HFFc6 (cell line): Measurements from ENCODE around the gene NTSR1. TPM values are rescaled to one million over a fixed set of nuclear protein-coding genes. Genes with fewer than 3 reads are reported as not detected.

Source experiments
- DNase-seq: peaks from one replicate; pipeline ENCODE4 v3.0.0-alpha.2; 2018
- H3K27ac Mint-ChIP-seq: 2 replicates; pipeline ENCODE4 v1.8.0; 2020; ENCODE audit warnings: mild to moderate bottlenecking, mixed read lengths
- H3K27me3 Mint-ChIP-seq: 2 replicates; pipeline ENCODE4 v1.8.0; 2021; ENCODE audit warnings: mild to moderate bottlenecking, moderate library complexity, mixed read lengths; ENCODE audit not compliant: insufficient read depth
- H3K36me3 Mint-ChIP-seq: 2 replicates; pipeline ENCODE4 v1.8.0; 2021; ENCODE audit warnings: low read depth, mixed read lengths
- H3K4me1 Mint-ChIP-seq: 2 replicates; pipeline ENCODE4 v1.8.0; 2020; ENCODE audit warnings: low read depth, mixed read lengths
- H3K4me3 Mint-ChIP-seq: 2 replicates; pipeline ENCODE4 v1.8.0; 2020; ENCODE audit warnings: mild to moderate bottlenecking, moderate library complexity, mixed read lengths
- H3K9me3 Mint-ChIP-seq: 2 replicates; pipeline ENCODE4 v1.8.0; 2020; ENCODE audit warnings: mild to moderate bottlenecking, mixed read lengths
- total RNA-seq, 6 experiments: library from RNA; stranded (reverse); fragmentation: NEBNext Ultra II Directional; extraction: Animal tissue kit (Norgen Biotek cat#: 25700); gene quantifications; 2 replicates in 1 of 6; 3 replicates in 5 of 6; pipeline ENCODE4 v1.2.3, GENCODE V29; 2021
- TF ChIP-seq, protein P1 (sequence below): fragments of 200-600 bp; sonication (generic); IDR thresholded peaks from 2 replicates; pipeline ENCODE4 v1.5.0; 2021; ENCODE audit warnings: antibody characterized with exemption, mild to moderate bottlenecking

NTSR1 gene
- total RNA-seq, 6 experiments from 2014 or later: 3.1 to 6.5 (median 5.6) TPM

DNA sequence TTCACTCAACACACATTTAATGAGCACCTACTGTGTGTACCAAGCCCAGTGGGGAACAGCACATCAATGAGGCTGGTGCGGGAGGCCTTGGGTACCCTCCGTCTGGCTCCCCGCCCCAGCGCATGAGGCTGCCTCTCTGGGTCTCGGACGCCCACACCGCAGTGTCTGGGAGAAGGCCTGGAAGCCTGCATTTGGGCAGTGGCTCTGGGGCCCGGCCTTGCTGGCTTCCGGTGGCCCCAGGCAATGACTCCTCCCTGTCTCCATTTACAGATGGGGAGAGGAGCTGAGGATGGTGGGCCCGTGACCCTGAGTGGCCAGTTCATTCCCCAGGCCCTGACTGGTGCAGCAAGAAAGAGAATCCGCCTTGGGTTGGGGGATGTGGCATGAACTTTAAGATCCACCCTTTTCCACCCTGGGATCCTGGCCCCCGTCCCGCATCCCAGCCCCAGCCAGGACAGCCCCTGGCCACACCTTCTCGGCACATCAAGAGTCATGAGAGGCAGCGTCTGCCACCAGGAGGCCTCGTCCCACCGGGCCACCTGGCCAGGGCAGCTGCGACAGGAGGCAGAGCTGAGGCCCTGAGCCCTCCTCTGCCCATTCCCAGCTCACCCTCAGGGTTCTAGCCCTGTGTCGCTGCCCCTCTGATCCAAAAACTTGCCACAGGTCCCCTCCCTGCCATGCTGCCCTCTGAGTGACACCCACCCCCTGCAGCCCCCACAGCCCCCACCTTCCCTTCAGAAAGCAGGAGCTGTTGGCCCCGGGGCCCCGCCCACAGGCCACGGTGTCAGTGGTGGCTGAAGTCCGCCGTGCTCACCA lies 70.2 kb downstream of the NTSR1 start:
- TF ChIP-seq, protein P1, sequence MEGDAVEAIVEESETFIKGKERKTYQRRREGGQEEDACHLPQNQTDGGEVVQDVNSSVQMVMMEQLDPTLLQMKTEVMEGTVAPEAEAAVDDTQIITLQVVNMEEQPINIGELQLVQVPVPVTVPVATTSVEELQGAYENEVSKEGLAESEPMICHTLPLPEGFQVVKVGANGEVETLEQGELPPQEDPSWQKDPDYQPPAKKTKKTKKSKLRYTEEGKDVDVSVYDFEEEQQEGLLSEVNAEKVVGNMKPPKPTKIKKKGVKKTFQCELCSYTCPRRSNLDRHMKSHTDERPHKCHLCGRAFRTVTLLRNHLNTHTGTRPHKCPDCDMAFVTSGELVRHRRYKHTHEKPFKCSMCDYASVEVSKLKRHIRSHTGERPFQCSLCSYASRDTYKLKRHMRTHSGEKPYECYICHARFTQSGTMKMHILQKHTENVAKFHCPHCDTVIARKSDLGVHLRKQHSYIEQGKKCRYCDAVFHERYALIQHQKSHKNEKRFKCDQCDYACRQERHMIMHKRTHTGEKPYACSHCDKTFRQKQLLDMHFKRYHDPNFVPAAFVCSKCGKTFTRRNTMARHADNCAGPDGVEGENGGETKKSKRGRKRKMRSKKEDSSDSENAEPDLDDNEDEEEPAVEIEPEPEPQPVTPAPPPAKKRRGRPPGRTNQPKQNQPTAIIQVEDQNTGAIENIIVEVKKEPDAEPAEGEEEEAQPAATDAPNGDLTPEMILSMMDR: no peak
- no peak for DNase-seq
- Mint-ChIP-seq H3K4me3 (no peak overlapping the region), H3K27me3 (peaks cover 2% of the 10 kb centered on the region), H3K27ac (no peak overlapping the region), H3K4me1 (peaks cover 6% of the 10 kb centered on the region), H3K36me3 (0 out of 2 replicates have a peak, but pooled peaks cover 4% of the 10 kb centered on the region), H3K9me3 (no peaks in the 10 kb centered on the region)

DNA sequence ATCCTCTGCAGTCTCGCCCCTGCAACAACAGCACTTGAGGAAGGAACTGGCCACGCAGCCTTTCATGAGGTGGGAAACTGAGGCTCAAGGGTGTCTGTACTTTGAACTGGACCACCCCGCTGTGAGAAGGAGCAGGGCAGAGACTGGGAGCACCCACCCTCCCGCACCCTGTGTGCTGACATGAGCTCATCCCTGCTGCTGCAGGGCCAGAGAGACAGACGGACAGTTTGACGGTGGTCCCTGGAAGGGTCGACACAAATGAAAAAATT lies 70.7 kb downstream of the NTSR1 start:
- Mint-ChIP-seq H3K4me1 (peaks cover 6% of the 10 kb centered on the region), H3K4me3 (no peak overlapping the region), H3K27ac (no peak overlapping the region), H3K36me3 (0 out of 2 replicates have a peak, but pooled peaks cover 4% of the 10 kb centered on the region), H3K27me3 (peaks cover 2% of the 10 kb centered on the region), H3K9me3 (no peaks in the 10 kb centered on the region)
- DNase-seq: no peak
- TF ChIP-seq, protein P1: no peak

DNA sequence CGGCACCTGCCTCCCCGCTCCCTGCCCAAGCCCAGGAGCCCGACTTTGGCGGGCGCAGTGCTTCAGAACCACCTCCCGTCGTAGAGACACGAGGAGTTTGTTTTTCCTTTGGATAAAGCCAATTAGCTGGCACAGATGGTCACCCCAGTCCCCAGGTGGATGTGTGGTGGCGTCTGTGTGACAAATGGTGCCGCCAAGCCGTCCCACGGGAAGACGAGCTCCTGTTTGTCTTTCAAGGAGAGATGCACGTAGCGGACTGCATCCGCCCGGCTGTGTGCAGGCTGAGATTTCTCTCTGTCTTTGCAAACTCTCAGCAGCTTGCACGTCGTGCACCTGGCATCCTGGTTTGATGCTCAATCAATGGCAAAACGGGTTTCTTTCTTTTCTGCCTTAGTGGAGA lies 71.6 kb downstream of the NTSR1 start:
- TF ChIP-seq, protein P1: no peak
- H3K36me3 Mint-ChIP-seq: 0 out of 2 replicates have a peak, but pooled peaks cover 4% of the 10 kb centered on the region
- H3K27ac Mint-ChIP-seq: no peak overlapping the region
- no peak for DNase-seq
- no peak overlapping the region for H3K4me3 Mint-ChIP-seq
- H3K9me3 Mint-ChIP-seq: no peaks in the 10 kb centered on the region
- H3K27me3 Mint-ChIP-seq: peaks cover 2% of the 10 kb centered on the region
- H3K4me1 Mint-ChIP-seq: peaks cover 6% of the 10 kb centered on the region

DNA sequence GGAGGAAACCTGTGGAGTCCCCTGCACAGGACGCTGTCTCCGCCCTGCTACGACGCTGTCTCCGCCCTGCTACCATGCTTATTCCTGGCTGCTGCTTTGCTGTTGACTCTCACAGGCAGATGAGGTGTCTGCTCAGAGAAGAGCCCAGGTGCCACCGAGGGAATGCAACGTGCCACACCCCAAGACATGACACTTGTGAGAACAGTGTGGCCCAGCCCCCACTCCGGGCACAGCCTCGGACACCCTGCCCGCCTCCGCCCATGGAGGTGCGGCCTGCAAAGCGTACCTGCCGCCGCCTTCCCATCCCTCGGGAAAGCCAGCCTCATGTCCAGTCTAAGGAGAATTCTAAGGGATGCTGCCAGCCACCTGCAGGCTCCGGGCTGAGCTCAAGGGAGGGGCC lies 72.1 kb downstream of the NTSR1 start:
- Mint-ChIP-seq H3K4me3 (no peak overlapping the region), H3K4me1 (peaks cover 6% of the 10 kb centered on the region), H3K27me3 (peaks cover 2% of the 10 kb centered on the region), H3K27ac (no peak overlapping the region), H3K36me3 (0 out of 2 replicates have a peak, but pooled peaks cover 4% of the 10 kb centered on the region), H3K9me3 (no peaks in the 10 kb centered on the region)
- DNase-seq: no peak
- TF ChIP-seq, protein P1: no peak

DNA sequence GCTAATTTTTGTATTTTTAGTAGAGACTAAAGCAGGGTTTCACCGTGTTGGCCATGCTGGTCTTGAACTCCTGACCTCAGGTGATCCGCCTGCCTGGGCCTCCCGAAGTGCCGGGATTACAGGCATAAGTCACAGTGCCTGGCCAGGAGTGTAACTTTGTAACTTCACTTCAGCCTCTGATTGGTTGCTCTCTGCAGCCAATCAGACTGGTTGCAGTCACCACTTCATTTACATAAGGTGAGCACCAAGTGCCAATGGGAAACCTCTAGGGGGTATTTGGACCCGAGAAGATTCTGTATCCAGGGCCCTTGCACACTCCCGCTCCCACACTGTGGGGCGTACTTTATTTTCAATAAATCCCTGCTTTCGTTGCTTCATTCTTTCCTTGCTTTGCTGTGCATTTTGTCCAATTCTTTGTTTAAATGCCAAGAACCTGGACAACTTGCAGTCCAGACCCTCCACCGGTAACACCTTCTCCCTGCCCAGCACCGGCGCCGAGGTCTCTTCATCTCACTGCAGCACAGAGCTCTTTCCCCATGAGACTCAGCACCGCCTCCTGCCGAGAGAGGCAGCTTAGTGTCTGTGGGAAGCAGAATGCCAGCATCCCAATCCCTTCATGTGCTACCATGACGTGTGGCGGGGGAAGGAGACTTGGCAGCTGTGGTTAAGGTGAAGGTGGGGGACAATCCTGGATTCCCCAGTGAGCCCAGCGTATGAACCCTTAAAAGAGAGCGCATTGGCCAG lies 73.7 kb downstream of the NTSR1 start:
- no peak overlapping the region for H3K4me3 Mint-ChIP-seq
- no peak for DNase-seq
- no peaks in the 10 kb centered on the region for H3K36me3 Mint-ChIP-seq

More for the DNA sequence above, 73.7 kb downstream of the NTSR1 start:
- TF ChIP-seq, protein P1: no peak
- Mint-ChIP-seq H3K27me3 (no peaks in the 10 kb centered on the region; the same call in none of the 2 replicates), H3K27ac (no peak overlapping the region), H3K9me3 (no peaks in the 10 kb centered on the region), H3K4me1 (no peaks in the 10 kb centered on the region)
